ENCODE measurements around the gene SMIM45.

DNA sequence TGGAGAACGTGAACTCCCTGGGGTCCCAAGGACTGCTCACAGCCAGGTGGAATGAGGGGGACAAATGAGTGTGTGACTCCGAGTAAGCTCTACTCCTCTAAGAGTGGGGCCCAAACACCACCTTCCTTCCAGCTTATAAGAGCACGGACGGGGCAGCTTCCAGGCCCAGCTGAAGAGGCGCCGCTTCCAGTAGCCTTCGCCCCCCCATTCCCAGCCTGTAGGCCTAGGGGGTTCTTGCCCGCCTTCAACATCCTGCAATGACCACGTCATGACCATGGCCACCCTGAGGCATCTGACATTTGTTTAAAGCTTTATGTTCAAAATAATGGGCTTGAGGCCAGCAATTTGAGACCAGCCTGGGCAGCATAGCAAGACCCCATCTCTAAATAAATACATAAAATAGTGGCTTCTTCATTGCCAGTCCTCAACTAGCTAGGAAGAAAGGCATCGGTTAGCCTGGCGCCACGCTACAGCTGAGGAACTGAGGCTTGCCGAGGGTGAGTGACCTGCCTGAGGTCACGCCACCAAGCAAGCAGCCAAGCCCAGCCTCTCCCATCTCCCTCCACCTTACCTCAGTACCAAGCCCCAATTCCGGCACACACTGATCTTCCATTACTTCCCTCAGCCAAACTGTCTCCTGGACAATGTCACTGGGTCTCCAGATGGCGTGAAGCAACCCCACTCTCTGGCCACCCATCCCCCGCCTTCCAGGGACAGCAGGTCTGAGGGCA is 17.5 kb upstream of the SMIM45 start:
- TF ChIP-seq, protein P1, sequence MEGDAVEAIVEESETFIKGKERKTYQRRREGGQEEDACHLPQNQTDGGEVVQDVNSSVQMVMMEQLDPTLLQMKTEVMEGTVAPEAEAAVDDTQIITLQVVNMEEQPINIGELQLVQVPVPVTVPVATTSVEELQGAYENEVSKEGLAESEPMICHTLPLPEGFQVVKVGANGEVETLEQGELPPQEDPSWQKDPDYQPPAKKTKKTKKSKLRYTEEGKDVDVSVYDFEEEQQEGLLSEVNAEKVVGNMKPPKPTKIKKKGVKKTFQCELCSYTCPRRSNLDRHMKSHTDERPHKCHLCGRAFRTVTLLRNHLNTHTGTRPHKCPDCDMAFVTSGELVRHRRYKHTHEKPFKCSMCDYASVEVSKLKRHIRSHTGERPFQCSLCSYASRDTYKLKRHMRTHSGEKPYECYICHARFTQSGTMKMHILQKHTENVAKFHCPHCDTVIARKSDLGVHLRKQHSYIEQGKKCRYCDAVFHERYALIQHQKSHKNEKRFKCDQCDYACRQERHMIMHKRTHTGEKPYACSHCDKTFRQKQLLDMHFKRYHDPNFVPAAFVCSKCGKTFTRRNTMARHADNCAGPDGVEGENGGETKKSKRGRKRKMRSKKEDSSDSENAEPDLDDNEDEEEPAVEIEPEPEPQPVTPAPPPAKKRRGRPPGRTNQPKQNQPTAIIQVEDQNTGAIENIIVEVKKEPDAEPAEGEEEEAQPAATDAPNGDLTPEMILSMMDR (IDR thresholded peaks at IDR 0.05): no peak
- no peak for TF ChIP-seq POLR2A (IDR thresholded peaks at IDR 0.05)
